ENCODE data around the gene NDUFAB1. TPM values are rescaled to one million over a fixed set of nuclear protein-coding genes. Genes with fewer than 3 reads are reported as not detected.
"Not testable (repeated sequence)": the region's sequence is repeated elsewhere in the genome, so short reads cannot be mapped to it uniquely, and the experiment has no call there.

The NDUFAB1 gene
- 100 to 1,000 TPM; 100 to 136 TPM for total RNA-seq
- long read RNA-seq, transcript NDUFAB1-201 (5 exons, 717 nt), result major isoform, 89 of 97 reads
- long read RNA-seq, partial matches to known transcripts, result 0 of 97 reads
- long read RNA-seq, other reads (novel, unspliced or antisense), result 6 of 97 reads

DNA sequence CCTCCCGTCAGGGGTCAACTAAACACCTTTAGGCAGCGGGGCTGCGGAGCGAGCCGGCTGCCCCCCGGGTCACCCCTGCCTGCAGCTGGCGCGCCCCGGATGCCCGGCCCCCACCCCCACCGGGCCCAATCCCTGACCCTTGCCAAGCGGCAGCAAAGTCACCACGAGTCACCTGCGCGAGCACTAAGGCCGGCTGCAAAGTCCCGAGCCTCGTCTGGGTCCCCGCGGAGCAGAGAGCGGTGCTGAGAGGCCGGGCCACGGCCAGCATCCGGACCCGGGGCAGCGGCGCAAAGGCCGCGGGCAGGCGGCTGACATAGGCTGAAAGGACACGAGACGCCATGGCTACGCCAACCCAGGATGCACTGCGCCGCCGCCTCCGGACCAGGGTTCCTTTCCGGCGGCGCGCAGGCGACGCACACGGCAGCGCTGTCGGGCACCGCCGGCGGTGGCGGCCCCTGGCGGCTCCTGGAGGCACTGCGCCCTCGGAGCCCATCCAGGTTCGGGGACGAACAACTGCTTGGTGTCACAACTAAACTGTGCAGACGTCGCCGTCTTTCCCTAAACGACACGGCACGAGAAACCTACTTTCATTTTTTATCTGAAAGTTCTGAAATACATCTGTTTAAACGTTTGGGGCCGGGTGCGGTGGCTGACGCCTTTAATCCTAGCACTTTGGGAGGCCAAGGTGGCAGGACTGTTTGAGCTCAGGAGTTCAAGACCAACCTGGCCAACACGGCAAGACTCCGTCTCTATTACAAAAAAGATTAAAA lies at the start of gene NDUFAB1:
Gene NDUFAB1 (minus strand): TSS at position 366 of the 770 bp plus-strand sequence. CDS start 26 bp downstream, at position 340.
- DNase-seq (peak; percentile 86 to 94), ATAC-seq (peak; percentile 99)
- intact Hi-C loops (cut with DNase I, micrococcal nuclease), result no loop called here

DNA sequence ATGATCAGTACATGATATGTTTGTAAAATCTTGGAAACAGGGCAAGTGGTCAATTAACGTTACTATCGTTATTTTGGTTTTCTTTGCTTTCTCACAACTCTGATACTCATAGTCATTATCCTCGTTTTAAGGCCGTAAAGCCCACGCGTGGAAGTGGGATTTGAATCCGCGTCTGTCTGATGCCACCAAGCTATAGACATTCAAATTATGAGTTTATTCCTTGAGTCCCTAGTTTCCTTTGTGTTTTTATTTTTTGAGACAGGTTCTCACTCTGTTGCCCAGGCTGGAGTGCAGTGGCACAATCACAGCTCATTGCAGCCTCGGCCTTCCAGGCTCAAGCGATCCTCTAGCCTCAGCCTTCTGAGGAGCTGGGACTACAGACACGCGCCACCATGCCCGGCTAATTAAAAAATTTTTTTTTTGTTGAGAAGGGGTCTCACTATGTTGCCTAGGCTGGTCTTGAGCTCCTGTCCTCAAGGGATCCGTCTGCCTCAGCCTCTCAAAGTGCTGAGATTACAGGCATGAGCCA lies 46.2 kb upstream of the NDUFAB1 start:
- ATAC-seq, result no peak
- no peak for DNase-seq
- intact Hi-C loops (cut with DNase I, micrococcal nuclease), result no loop called here

DNA sequence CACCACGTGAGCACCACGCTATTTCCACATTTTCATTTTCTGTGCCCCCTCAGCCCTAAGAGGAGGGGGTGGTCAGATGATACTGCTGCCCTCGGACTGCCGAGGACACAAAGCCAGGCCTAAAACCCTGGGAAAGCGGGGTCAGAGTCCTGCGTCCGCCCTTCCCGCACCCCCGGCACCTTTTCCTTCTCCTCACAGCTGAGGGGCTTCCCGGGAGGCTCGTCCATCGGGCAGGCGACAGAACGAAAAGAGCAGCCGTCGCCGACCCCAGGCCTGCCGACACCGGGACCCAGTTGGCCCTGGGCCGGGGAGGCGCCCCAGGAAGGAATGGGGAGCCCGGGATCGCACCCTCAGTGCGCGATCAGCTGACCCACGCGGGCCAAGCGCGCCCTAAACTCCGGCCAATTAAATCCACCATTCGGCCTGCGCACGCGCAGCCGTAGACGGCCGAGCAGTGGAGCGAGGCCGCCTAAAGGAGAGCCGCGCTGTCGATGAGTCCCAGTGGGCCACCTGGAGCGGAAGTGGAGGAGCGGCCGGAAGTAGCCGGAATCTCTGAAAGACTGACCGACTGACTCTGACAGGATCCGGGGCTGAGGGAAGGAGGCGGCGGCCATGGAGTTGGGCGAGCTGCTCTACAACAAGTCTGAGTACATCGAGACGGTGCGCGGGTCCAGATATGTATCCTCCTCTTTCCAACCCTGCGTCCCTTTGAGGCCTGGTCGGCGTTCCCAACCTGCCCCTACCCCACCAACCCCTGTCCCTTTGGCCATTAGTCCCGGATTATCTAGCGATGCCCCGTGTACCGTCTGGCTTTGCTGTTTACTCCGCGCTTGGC lies 45.0 kb upstream of the NDUFAB1 start, which contains the start of the genes DCTN5 and PALB2:
Gene DCTN5 (plus strand): TSS at position 536 of the 835 bp plus-strand sequence. CDS start 77 bp downstream, at position 613.
Gene PALB2 (minus strand): TSS at position 380 of the 835 bp plus-strand sequence. CDS start 153 bp downstream, at position 227.
- DNase-seq (peak; percentile 92 to 94), ATAC-seq (peak; percentile 98)
- intact Hi-C loops (cut with DNase I, micrococcal nuclease), result no loop called here

DNA sequence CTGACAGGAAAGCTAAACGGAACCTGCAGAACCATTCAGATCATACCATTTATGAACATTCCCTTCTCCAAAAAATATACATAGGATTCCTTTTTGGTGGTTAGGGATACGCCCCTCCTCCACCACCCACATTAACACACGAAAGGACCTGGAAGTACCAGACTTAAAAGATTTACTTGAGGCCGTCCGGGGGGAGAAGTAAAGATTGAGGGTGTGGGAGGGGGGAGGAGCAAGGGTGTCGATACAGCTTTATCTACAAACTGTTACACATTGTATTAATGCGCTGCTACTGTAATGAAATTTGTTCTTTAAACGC lies 44.5 kb upstream of the NDUFAB1 start:
- no peak for ATAC-seq
- no peak for DNase-seq
- intact Hi-C loops (cut with DNase I, micrococcal nuclease), result no loop called here

DNA sequence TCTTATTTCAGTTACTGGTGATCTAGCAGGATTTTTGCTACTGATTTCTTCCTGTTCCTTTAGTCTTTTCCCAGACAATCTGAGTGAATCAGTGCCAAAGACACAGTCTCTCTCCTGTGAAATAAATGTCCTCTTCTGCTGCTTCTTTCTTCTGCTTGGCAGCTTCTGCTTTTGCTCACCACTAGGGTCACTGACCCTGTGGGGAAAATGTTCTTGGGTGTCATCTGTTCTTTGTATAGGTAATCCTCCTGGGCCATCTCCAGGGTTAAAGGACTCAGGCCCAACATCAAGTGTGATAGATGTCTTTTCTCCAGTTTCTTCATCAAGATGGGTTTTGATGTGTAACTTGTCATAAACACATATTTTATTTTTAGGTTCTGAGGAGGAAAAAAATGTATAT lies 39.8 kb upstream of the NDUFAB1 start:
- ATAC-seq (no peak), DNase-seq (no peak)
- intact Hi-C loops (cut with DNase I, micrococcal nuclease), result no loop called here

DNA sequence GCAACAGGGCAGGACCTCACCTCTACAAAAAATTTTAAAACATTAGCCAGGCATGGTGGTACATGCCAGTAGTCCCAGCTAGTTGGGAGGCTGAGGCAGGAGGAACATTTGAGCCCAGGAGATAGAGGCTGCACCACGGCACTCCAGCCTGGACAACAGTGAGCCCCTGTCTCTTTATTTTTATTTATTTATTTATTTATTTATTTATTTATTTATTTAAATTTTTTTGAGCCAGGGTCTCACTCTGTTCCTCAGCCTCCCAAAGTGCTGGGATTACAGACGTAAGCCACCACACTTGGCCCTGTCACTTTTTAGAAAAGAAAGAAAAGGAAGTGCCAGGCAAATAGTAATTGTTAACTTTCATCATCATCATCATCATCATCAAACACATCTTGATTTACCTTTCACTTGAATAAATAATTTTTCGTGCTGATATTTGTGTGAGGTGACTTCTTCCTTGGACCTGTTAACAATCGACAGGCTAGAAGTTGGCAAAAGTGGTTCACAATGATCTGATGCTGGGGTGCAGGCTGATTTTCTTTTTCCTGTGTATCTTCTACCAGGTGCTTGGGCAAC lies 38.4 kb upstream of the NDUFAB1 start:
- DNase-seq (no peak), ATAC-seq (no peak)
- intact Hi-C loops (cut with DNase I, micrococcal nuclease), result no loop called here

DNA sequence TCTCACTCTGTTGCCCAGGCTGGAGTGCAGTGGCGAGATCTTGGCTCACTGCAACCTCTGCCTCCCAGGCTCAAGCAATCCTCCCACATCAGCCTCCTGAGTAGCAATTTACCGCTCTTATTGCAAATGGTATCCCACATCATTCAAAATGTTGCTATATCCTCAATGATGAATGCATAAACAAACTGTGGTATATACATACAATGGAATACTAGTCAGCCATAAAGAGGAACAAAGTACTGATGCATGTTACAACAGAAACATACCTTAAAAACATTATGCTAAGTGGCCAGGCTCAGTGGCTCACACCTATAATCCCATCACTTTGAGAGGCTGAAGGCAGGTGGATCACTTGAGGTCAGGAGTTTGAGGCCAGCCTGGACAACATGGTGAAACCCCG lies 35.8 kb upstream of the NDUFAB1 start:
- intact Hi-C loops (cut with DNase I, micrococcal nuclease); DNase-seq; ATAC-seq: not testable (repeated sequence)

DNA sequence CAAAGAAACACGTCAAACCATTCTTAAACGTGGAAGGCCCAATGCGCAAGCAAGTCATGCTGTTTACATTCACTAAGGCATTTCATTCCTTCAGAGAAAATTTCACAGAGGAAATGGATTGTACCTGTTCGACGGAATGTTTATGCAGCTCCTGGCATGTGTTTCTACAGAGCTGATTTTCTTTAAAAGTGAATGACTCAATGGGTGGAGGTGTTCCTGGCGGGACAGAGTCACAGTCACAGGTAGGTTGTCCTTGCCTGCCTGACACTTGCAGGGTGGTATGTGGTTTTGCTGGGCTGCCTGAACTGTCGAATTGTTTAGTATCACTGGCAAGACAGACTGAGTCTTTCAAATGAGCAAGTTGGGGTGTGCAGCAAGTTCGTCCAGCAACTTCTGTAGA lies 33.4 kb upstream of the NDUFAB1 start:
- no peak for DNase-seq
- ATAC-seq, result no peak
- intact Hi-C loops (cut with DNase I, micrococcal nuclease), result no loop called here

DNA sequence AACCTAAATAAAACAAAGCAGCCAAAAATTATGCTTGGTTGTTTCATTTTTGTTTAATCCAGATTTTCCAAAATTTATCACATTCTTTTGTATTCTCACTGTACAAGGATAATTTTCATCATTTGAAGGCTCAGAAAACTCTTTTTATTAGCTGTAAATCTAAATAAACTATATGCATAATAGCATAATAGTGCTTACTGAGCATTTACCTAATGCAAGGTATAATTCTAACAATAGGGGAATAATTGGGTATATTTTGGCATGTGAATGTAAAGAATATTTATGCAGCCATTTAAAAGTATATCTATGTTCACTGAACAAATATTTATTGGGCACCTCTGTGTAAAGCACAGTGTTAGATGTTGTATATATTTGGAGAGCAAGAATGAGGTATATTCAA lies 28.0 kb upstream of the NDUFAB1 start:
- DNase-seq (no peak), ATAC-seq (no peak)
- intact Hi-C loops (cut with DNase I, micrococcal nuclease), result no loop called here

DNA sequence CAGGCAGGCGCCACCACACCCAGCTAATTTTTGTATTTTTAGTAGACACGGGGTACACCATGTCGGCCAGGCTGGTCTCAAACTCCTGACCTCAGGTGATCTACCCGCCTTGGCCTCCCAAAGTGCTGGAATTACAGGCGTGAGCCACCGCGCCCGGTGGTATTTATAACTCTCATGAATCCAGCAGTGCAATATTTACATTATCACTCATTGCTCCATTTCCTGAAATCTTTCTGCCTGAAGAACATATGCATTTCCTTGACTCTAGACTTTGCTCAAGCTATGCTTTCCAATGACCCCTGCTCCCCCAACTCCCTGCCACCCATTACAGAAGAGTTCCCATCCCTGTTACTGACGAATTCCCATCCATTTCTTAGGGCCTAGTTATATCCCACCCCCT lies 19.7 kb upstream of the NDUFAB1 start:
- DNase-seq (peak in 1 of 2 donors; percentile 7), ATAC-seq (peak; percentile 83)
- intact Hi-C loops (cut with DNase I, micrococcal nuclease), result no loop called here

DNA sequence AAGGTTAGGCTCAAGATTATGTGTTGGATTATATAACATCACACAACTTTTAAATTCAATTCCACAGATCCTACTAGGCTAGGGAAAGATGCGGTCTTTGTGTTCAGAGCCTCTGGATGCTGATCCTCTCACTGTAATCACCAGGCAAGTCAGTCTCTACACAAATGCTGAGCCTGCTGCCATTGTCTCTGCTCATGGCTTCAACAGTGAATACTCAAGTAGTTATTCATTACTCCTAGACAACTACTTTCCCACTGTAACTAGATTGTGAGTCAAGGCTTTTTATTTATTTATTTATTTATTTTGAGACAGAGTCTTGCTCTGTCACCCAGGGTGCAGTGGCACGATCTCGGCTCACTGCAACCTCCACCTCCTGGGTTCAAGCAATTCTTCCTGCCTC lies 15.8 kb upstream of the NDUFAB1 start:
- no peak for DNase-seq
- intact Hi-C loops (cut with DNase I, micrococcal nuclease), result no loop called here
- no peak for ATAC-seq

DNA sequence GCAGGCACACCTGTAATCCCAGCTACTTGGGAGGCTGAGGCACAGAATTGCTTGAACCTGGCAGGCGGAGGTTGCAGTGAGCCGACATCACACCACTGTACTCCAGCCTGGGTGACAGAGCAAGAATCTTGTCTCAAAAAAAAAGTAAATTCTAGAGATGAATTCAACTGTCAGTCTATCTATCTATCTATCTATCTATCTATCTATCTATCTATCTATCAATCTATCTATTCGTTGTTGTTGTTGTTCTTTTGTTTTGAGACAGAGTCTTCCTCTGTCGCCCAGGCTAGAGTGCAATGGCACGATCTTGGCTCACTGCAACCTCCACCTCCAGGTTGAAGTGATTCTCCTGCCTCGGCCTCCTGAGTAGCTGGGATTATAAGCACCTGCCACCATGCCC lies 14.8 kb upstream of the NDUFAB1 start:
- intact Hi-C loops (cut with DNase I, micrococcal nuclease); ATAC-seq; DNase-seq: not testable (repeated sequence)

DNA sequence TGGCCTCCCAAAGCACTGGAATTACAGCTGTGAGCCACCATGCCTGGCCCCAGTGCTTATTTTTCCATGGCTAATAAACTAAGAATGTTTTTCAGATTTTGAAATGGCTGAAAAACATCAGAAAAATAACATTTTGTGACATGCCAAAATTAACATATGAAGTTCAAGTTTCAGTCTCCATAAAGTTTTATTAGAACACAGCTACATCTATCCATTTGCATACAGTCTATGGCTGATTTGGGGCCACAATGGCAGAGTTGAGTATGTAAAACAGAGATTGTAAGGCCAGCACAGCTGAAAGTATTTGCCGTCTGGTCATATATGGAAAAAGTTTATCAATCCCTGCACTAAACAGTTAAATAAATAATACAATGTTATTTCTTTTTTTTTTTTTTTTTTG lies 13.8 kb upstream of the NDUFAB1 start:
- no peak for DNase-seq
- no peak for ATAC-seq
- intact Hi-C loops (cut with DNase I, micrococcal nuclease), result no loop called here

DNA sequence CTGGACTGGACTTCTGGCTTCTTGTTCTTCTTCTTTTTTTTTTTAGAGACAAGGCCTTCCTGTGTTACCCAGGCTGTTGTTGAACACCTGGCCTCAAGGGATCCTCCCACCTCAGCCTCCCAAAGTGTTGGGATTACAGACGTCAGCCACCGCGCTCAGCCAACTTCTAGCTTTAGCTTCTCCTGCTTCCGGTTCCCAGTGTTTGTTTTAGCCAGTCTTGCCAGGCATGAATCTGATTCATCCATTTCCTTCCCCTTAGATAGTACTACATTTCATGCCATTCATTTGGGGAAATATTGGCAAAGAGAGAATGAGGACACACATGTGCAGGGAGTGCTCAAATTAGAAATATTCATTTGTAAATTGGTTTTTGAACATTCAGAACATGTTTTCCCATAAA lies 12.1 kb upstream of the NDUFAB1 start:
- no peak for DNase-seq

DNA sequence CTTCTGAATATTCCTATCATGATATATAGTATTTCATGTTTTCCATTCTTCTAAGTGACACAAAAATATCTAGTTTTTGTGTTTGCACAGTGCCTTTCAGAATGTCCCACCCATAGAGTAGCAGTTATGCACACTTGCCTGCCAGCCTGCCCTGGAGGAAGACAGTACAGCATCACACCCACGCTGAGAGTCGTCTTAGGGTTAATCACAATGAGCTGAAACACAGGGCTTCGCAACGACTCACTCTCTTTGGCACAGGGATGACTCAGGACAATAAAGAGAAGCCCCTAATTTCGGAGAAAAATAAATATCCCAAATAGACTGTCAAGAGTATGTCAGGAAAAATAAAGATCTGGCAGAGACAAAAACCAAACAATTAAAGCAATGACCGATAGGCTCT lies 11.6 kb upstream of the NDUFAB1 start:
- intact Hi-C loops (cut with DNase I, micrococcal nuclease), result no loop called here
- no peak for ATAC-seq
- no peak for DNase-seq

More for the DNA sequence above, 12.1 kb upstream of the NDUFAB1 start:
- no peak for ATAC-seq
- intact Hi-C loops (cut with DNase I, micrococcal nuclease), result no loop called here

DNA sequence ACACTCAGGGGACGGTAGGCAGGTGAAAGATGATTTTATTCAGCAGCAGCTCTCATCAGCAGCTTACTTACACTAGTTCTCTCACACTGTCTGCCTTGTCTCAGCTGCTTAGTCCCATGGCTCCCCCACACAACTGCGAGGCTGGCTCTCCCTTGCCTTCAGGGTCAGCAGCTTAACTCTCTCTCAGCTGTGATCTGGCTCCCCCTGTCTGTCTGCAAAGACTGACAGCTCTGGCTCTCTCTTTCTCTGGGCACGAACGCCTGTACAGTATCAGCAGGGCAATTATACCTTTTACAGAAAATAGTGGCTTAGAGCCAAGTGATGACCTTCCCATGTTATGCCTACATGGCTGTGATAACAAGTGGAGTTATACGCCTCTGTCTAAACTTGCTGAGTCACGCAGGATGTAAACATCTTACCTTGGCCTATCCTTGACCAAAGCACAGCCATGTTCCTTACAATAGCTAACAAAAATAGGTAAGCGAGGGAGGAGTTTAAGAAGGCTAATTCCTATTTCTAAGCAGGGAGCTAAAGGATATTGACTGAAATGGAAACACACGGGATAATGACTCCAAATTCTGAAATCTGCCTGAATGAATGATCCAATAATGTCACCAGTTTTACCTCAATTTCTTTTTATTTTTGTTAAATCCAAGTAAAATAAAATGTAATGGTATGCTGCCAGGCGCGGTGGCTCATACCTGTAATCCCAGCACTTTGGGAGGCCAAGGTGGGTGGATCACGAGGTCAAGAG lies 1.1 kb upstream of the NDUFAB1 start:
- DNase-seq, result peak in 1 of 2 donors; percentile 26
- ATAC-seq, result no peak
- intact Hi-C loops (cut with DNase I, micrococcal nuclease), result no loop called here

DNA sequence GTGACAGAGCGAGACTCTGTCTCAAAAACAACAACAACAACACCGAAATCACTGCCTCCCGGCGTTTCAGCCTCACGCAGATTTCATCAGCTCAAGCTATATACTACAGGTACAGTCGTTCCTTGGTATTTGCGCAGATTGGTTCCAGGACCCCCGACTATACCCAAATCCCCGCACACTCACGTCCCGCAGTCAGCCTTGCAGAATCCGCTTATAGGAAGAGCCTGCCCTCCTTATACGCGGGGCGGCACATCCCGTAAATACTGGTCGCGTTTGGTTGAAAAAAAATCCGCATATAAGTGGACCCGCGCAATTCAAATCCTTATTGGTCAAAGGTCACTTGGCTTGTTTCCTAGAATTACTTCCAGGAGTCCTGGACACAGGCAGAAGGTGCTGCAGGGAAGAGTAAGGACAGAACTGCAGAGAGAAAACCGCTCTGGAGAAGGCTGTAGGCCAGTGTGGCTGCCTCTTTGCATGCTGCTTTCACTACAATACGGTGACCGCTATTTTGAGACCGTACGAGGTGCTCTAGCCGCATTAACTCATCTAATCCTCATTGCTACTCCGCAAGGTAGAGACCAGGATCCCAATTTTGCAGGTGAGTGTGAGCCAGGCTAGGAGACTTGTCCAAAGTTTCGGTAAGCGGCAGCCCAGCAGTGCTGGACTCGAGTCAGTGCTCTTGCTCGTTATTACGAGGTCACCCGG lies 718 bp downstream of the NDUFAB1 start:
- intact Hi-C loops (cut with DNase I, micrococcal nuclease), result no loop called here
- peak; percentile 68 for ATAC-seq

DNA sequence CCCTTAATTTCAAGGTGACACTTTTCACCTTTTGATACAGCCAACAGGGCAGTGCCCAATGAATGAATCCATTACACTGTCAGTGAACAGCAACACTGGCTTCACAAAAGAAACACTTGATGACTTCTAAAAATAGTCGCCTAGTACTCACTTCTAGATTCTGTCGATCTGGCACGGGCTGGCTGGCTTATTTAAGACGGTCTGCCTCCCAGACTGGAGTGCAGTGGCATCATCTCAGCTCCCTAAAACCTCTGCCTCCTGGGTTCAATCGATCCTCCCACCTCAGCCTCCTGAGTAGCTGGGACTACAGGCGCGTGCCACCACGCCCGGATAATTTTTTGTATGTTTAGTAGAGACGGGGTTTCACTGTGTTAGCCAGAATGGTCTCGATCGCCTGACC lies 1.9 kb downstream of the NDUFAB1 start:
- ATAC-seq (no peak), DNase-seq (no peak)
- intact Hi-C loops (cut with DNase I, micrococcal nuclease), result no loop called here

More for the DNA sequence above, 718 bp downstream of the NDUFAB1 start:
- peak in 1 of 2 donors; percentile 11 for DNase-seq

Data from left colon (tissue), 2 donors.